NK-92 treated with Interleukin-12 subunit alpha and Interleukin-12 subunit beta, amount 100 ng/mL, for 24 hours (cell line): Measurements from ENCODE around the gene GNB1.
"Not testable (repeated sequence)": the region's sequence is repeated elsewhere in the genome, so short reads cannot be mapped to it uniquely, and the experiment has no call there.

Experiments
- DNase-seq: peaks from one replicate; lab custom pipeline; 2025; lab: John Stamatoyannopoulos, UW

The GNB1 gene

GRCh38 chr1:1890506-1891348, at the start of gene GNB1:
TSS of gene GNB1 (minus strand) at chr1:1891087. CDS start at chr1:1825453, 65,634 bp downstream.
- DNase-seq: peak; percentile 79

- no peak for DNase-seq
These were observed 49.2 kb upstream of the GNB1 start for GRCh38 chr1:1940123-1940425.

GRCh38 chr1:1939296-1940122, 48.6 kb upstream of the GNB1 start:
- no peak for DNase-seq

- no peak for DNase-seq
These were observed 47.9 kb upstream of the GNB1 start for GRCh38 chr1:1938613-1939295.

- no peak for DNase-seq
These were observed 47.3 kb upstream of the GNB1 start for GRCh38 chr1:1938276-1938573.

- DNase-seq: no peak
These were observed 46.8 kb upstream of the GNB1 start for GRCh38 chr1:1937549-1938275.

- DNase-seq: no peak
These were observed 46.2 kb upstream of the GNB1 start for GRCh38 chr1:1937061-1937460.

- not testable (repeated sequence) for DNase-seq
These were observed 44.0 kb upstream of the GNB1 start for GRCh38 chr1:1934848-1935247.

- DNase-seq: no peak
These were observed 39.0 kb upstream of the GNB1 start for GRCh38 chr1:1929639-1930545.

GRCh38 chr1:1929102-1929638, 38.3 kb upstream of the GNB1 start:
- DNase-seq: no peak

GRCh38 chr1:1928231-1929101, 37.6 kb upstream of the GNB1 start:
- DNase-seq: no peak

- DNase-seq: no peak
These were observed 36.9 kb upstream of the GNB1 start for GRCh38 chr1:1927751-1928150.

- DNase-seq: no peak
These were observed 36.2 kb upstream of the GNB1 start for GRCh38 chr1:1926886-1927660.

- DNase-seq: no peak
These were observed 35.5 kb upstream of the GNB1 start for GRCh38 chr1:1926346-1926811.

- no peak for DNase-seq
These were observed 34.8 kb upstream of the GNB1 start for GRCh38 chr1:1925437-1926345.

- no peak for DNase-seq
These were observed 34.0 kb upstream of the GNB1 start for GRCh38 chr1:1924849-1925248.

GRCh38 chr1:1924386-1924785, 33.5 kb upstream of the GNB1 start:
- DNase-seq: no peak
